Upper lobe of right lung (tissue), 1 donor: ENCODE results near the gene LAMC1. TPM values are rescaled to one million over a fixed set of nuclear protein-coding genes. Genes with fewer than 3 reads are reported as not detected.
A peak's percentile ranks its signal among the peaks of the same experiment; 100 is the strongest.

Experiments
- ATAC-seq: fragments of 200-7000 bp; cut with Tn5 transposase; one replicate; pipeline ENCODE4 v1.9.1; 2020; ENCODE audit warnings: mild to moderate bottlenecking, moderate library complexity
- DNase-seq: peaks from one replicate; pipeline ENCODE4 v3.0.0-alpha.2; 2020
- H3K27ac ChIP-seq: fragments of 200-600 bp; one replicate; pipeline ENCODE4 v1.8.0; 2022
- H3K27me3 ChIP-seq: fragments of 200-600 bp; one replicate; pipeline ENCODE4 v1.8.0; 2022; ENCODE audit warnings: mild to moderate bottlenecking
- H3K36me3 ChIP-seq: fragments of 200-600 bp; one replicate; pipeline ENCODE4 v1.8.0; 2022
- H3K4me1 ChIP-seq: fragments of 200-600 bp; one replicate; pipeline ENCODE4 v1.8.0; 2022
- H3K4me3 ChIP-seq: fragments of 200-600 bp; one replicate; pipeline ENCODE4 v1.8.0; 2022; ENCODE audit warnings: mild to moderate bottlenecking
- H3K9me3 ChIP-seq: fragments of 200-600 bp; one replicate; pipeline ENCODE4 v1.8.0; 2022
- CTCF ChIP-seq: fragments of 200-600 bp; IDR thresholded peaks from one replicate; pipeline ENCODE4 v1.8.0; 2022; ENCODE audit warnings: antibody characterized with exemption
- intact Hi-C: fragments of 100-400 bp; cut with DNase I; formaldehyde crosslinking; loops from one replicate; pipeline ENCODE4 v1.11.0; 2022
- total RNA-seq: library from RNA; stranded (reverse); fragmentation: NEBNext Ultra II Directional; extraction: Animal tissue kit (Norgen Biotek cat#: 25700); gene quantifications from one replicate; pipeline ENCODE4 v1.2.1, GENCODE V29; 2021
- donor health status: DM: no; HTN: yes; CAD: no; lungs with severe emphysema.

Gene LAMC1
- total RNA-seq, 1 donor from 2014 or later, result 120 TPM

GRCh38 chr1:183025782-183026774 lies 2.9 kb downstream of the LAMC1 start:
- Histone ChIP-seq H3K27me3 (no peaks in the 10 kb centered on the region), H3K9me3 (no peaks in the 10 kb centered on the region), H3K36me3 (no peaks in the 10 kb centered on the region), H3K4me1 (peaks cover 30% of the 10 kb centered on the region), H3K4me3 (peak overlapping the region; percentile 73), H3K27ac (peak overlapping the region; percentile 18)
- ATAC-seq (no peak), DNase-seq (no peak)
- intact Hi-C loops, result no loop called here
- TF ChIP-seq CTCF, result no peak

- ATAC-seq, result no peak
- no peak for TF ChIP-seq CTCF
- H3K27ac ChIP-seq, result peak overlapping the region; percentile 18
- no peaks in the 10 kb centered on the region for H3K36me3 ChIP-seq
- no peak for DNase-seq
- peaks cover 39% of the 10 kb centered on the region for H3K4me1 ChIP-seq
- intact Hi-C loops, result no loop called here
- H3K9me3 ChIP-seq, result no peaks in the 10 kb centered on the region
- no peaks in the 10 kb centered on the region for H3K27me3 ChIP-seq
- peak overlapping the region; percentile 73 for H3K4me3 ChIP-seq
These were observed 3.8 kb downstream of the LAMC1 start for GRCh38 chr1:183027031-183027430.

- DNase-seq (no peak), ATAC-seq (no peak)
- Histone ChIP-seq H3K27me3 (no peaks in the 10 kb centered on the region), H3K4me3 (no peak overlapping the region), H3K4me1 (peaks cover 39% of the 10 kb centered on the region), H3K36me3 (no peaks in the 10 kb centered on the region), H3K27ac (no peak overlapping the region), H3K9me3 (no peaks in the 10 kb centered on the region)
- intact Hi-C loops, result no loop called here
- TF ChIP-seq CTCF, result no peak
These were observed 4.6 kb downstream of the LAMC1 start for GRCh38 chr1:183027791-183028190.

- TF ChIP-seq CTCF, result no peak
- Histone ChIP-seq H3K4me1 (peaks cover 45% of the 10 kb centered on the region), H3K27ac (no peak overlapping the region), H3K36me3 (no peaks in the 10 kb centered on the region), H3K9me3 (no peaks in the 10 kb centered on the region), H3K4me3 (peak overlapping the region; percentile 4), H3K27me3 (no peaks in the 10 kb centered on the region)
- DNase-seq, result no peak
- no peak for ATAC-seq
- intact Hi-C loops, result no loop called here
These were observed 6.4 kb downstream of the LAMC1 start for GRCh38 chr1:183029591-183030000.

GRCh38 chr1:183030053-183030452 lies 6.8 kb downstream of the LAMC1 start:
- ATAC-seq (peak; percentile 88), DNase-seq (no peak)
- Histone ChIP-seq H3K9me3 (no peaks in the 10 kb centered on the region), H3K36me3 (no peaks in the 10 kb centered on the region), H3K27ac (no peak overlapping the region), H3K4me1 (peaks cover 49% of the 10 kb centered on the region), H3K4me3 (peak overlapping the region; percentile 4), H3K27me3 (no peaks in the 10 kb centered on the region)
- intact Hi-C loops, result no loop called here
- TF ChIP-seq CTCF, result no peak
